ENCODE measurements around the gene ALS2.
"Not testable (repeated sequence)": the region's sequence is repeated elsewhere in the genome, so short reads cannot be mapped to it uniquely, and the experiment has no call there.

The ALS2 gene

DNA sequence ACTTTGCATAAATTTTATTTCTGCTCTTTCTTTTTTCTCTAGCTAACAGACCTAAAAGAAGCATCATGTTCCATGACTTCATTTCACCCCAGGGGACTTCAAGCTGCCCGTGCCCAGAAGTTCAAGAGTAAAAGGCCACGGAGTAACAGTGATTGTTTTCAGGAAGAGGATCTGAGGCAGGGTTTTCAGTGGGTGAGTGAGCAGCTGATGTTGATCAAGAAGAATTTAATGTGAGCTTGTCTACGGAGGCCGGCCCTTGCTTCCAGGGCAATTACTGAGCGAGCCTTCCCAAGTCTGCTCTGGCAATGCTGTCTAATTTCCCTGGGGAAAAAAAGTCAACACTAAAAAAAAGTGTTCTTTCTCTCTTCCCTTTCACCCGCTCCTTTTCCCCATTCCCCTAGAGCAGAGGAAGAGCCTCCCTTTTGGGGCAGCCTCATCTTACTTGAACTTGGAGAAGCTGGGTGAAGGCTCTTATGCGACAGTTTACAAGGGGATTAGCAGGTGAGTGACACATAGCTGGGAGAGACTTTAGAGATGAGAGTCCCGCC lies 26.8 kb upstream of the ALS2 start:
- no peak for DNase-seq (ENCODE audit: low read depth)
- H3K4me3 ChIP-seq (ENCODE audit: low read depth, low read length): no peak overlapping the region

GRCh38 chr2:201806442-201807170 lies 25.9 kb upstream of the ALS2 start, which contains the start of gene CDK15:
Gene CDK15 (plus strand): TSS chr2:201806537. CDS start chr2:201806665, 128 bp downstream.
- no peak for DNase-seq (ENCODE audit: low read depth)
- H3K4me3 ChIP-seq (ENCODE audit: low read depth, low read length): no peak within 1 kb of the TSS
- TF ChIP-seq MYC (IDR thresholded peaks at IDR 0.05; ENCODE audit: low read depth, low read length): no peak
- TF ChIP-seq MAX (IDR thresholded peaks at IDR 0.05; ENCODE audit: low read depth, low read length): no peak
- no peak for TF ChIP-seq POLR2A (IDR thresholded peaks at IDR 0.05; ENCODE audit: extremely low read depth, insufficient read length)
- TF ChIP-seq CTCF (IDR thresholded peaks at IDR 0.05; ENCODE audit: low read depth, low read length): no peak

More for the DNA sequence above, 26.8 kb upstream of the ALS2 start:
- no peak for TF ChIP-seq POLR2A (IDR thresholded peaks at IDR 0.05; ENCODE audit: extremely low read depth, insufficient read length)
- TF ChIP-seq MYC (IDR thresholded peaks at IDR 0.05; ENCODE audit: low read depth, low read length): no peak
- TF ChIP-seq CTCF (IDR thresholded peaks at IDR 0.05; ENCODE audit: low read depth, low read length): no peak

DNA sequence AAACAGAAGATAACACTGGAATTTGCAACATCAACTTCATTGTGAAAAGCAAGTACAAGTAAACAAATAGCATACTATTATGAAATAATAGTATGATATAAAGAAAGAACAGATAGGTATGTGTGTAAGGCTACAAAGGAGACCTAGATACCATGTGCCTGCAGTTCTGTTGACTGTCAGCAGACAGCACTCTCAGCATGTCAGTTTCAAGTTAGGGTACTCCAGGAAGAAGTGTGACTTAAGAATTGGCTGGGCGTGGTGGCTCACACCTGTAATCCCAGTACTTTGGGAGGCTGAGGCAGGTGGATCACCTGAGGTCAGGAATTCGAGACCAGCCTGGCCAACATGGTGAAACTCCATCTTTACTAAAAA lies 18.2 kb upstream of the ALS2 start:
- H3K4me3 ChIP-seq (ENCODE audit: low read depth, low read length): not testable (repeated sequence)
- peak; percentile 82 for TF ChIP-seq MAX (IDR thresholded peaks at IDR 0.05; ENCODE audit: low read depth, low read length)
- TF ChIP-seq MYC (IDR thresholded peaks at IDR 0.05; ENCODE audit: low read depth, low read length): peak; percentile 60
- peak; percentile 38 for TF ChIP-seq CTCF (IDR thresholded peaks at IDR 0.05; ENCODE audit: low read depth, low read length)
- DNase-seq (ENCODE audit: low read depth): peak; percentile 53

- TF ChIP-seq POLR2A (IDR thresholded peaks at IDR 0.05; ENCODE audit: extremely low read depth, insufficient read length): no peak
- TF ChIP-seq MAX (IDR thresholded peaks at IDR 0.05; ENCODE audit: low read depth, low read length): no peak
- no peak for TF ChIP-seq MYC (IDR thresholded peaks at IDR 0.05; ENCODE audit: low read depth, low read length)
- no peak for TF ChIP-seq CTCF (IDR thresholded peaks at IDR 0.05; ENCODE audit: low read depth, low read length)
- no peak overlapping the region for H3K4me3 ChIP-seq (ENCODE audit: low read depth, low read length)
- peak; percentile 37 for DNase-seq (ENCODE audit: low read depth)
Observed at GRCh38 chr2:201798252-201798913, 17.6 kb upstream of the ALS2 start.

- H3K4me3 ChIP-seq (ENCODE audit: low read depth, low read length): no peak overlapping the region
- DNase-seq (ENCODE audit: low read depth): no peak
- TF ChIP-seq MYC (IDR thresholded peaks at IDR 0.05; ENCODE audit: low read depth, low read length) (no peak), POLR2A (IDR thresholded peaks at IDR 0.05; ENCODE audit: extremely low read depth, insufficient read length) (no peak), CTCF (IDR thresholded peaks at IDR 0.05; ENCODE audit: low read depth, low read length) (no peak), MAX (IDR thresholded peaks at IDR 0.05; ENCODE audit: low read depth, low read length) (no peak)
Observed at GRCh38 chr2:201797175-201797840, 16.6 kb upstream of the ALS2 start.

All from NB4 (cell line).